ENCODE results near the gene SRRM4. TPM values are rescaled to one million over a fixed set of nuclear protein-coding genes. Genes with fewer than 3 reads are reported as not detected.

SRRM4 gene
- total RNA-seq, 1 experiment from 2014 or later, result under 0.01 TPM

- no TSS peak for BruUV-seq (replicated peaks)
- CTCF ChIA-PET, result no interaction called here
- DNase-seq (no peak), ATAC-seq (no peak)
- Histone ChIP-seq H3K36me3 (ENCODE audit: low read depth, low read length) (no peaks in the 10 kb centered on the region), H3K27me3 (ENCODE audit: low read length) (no peaks in the 10 kb centered on the region; the same call in 1 of the 2 replicates), H3F3A (ENCODE audit: low read length, unreplicated experiment) (no peaks in the 10 kb centered on the region), H3K9ac (ENCODE audit: low read length) (no peak overlapping the region), H3K9me3 (ENCODE audit: low read length) (no peaks in the 10 kb centered on the region), H3K27ac (ENCODE audit: low read length) (no peak overlapping the region), H3K9me2 (replicated peaks; ENCODE audit: low read length) (no peaks in the 10 kb centered on the region), H3K4me1 (ENCODE audit: insufficient read depth, low read length) (no peaks in the 10 kb centered on the region), H2AFZ (ENCODE audit: low read length) (no peak overlapping the region), H3K4me3 (ENCODE audit: low read length) (no peak overlapping the region), H3K79me2 (ENCODE audit: low read length) (no peaks in the 10 kb centered on the region), H4K20me1 (ENCODE audit: low read length) (no peaks in the 10 kb centered on the region), H3K4me2 (ENCODE audit: low read length) (no peak overlapping the region)
- no peak for TF ChIP-seq EZH2phosphoT487 (IDR thresholded peaks at IDR 0.05; ENCODE audit: borderline replicate concordance, low read length)
- no peak for TF ChIP-seq CTCF (conservative IDR thresholded peaks at IDR 0.05; ENCODE audit: low read depth, low read length)
- no peak for TF ChIP-seq EZH2 (IDR thresholded peaks at IDR 0.05; ENCODE audit: low read length, unreplicated experiment)
- POLR2A ChIA-PET (ENCODE audit: unreplicated experiment), result no interaction called here
- intact Hi-C loops (cut with micrococcal nuclease), result no loop called here
Measured at GRCh38 chr12:119052001-119052400, 70.7 kb downstream of the SRRM4 start.

- H3K9ac ChIP-seq (ENCODE audit: low read length), result no peak overlapping the region
Measured at GRCh38 chr12:119055977-119056376, 74.6 kb downstream of the SRRM4 start.

More at GRCh38 chr12:119055977-119056376, 74.6 kb downstream of the SRRM4 start:
- Histone ChIP-seq H3K4me2 (ENCODE audit: low read length) (no peak overlapping the region), H3K79me2 (ENCODE audit: low read length) (no peaks in the 10 kb centered on the region), H3K4me3 (ENCODE audit: low read length) (no peak overlapping the region), H3K27ac (ENCODE audit: low read length) (no peak overlapping the region), H2AFZ (ENCODE audit: low read length) (no peak overlapping the region), H3K9me2 (replicated peaks; ENCODE audit: low read length) (no peaks in the 10 kb centered on the region), H3K9me3 (ENCODE audit: low read length) (no peaks in the 10 kb centered on the region), H3F3A (ENCODE audit: low read length, unreplicated experiment) (no peaks in the 10 kb centered on the region), H3K27me3 (ENCODE audit: low read length) (no peaks in the 10 kb centered on the region; the same call in 1 of the 2 replicates), H3K4me1 (ENCODE audit: insufficient read depth, low read length) (no peaks in the 10 kb centered on the region), H4K20me1 (ENCODE audit: low read length) (no peaks in the 10 kb centered on the region), H3K36me3 (ENCODE audit: low read depth, low read length) (no peaks in the 10 kb centered on the region)
- no peak for ATAC-seq
- no peak for DNase-seq
- POLR2A ChIA-PET (ENCODE audit: unreplicated experiment), result no interaction called here
- BruUV-seq (replicated peaks), result no TSS peak
- CTCF ChIA-PET, result no interaction called here
- no peak for TF ChIP-seq EZH2phosphoT487 (IDR thresholded peaks at IDR 0.05; ENCODE audit: borderline replicate concordance, low read length)
- TF ChIP-seq CTCF (conservative IDR thresholded peaks at IDR 0.05; ENCODE audit: low read depth, low read length), result no peak
- no peak for TF ChIP-seq EZH2 (IDR thresholded peaks at IDR 0.05; ENCODE audit: low read length, unreplicated experiment)
- intact Hi-C loops (cut with micrococcal nuclease), result no loop called here
